Stimulated activated CD8-positive, alpha-beta memory T cell treated with anti-CD3 and anti-CD28 coated beads, Interleukin-7, amount 100 ng/mL, for 24 hours (primary cell): ENCODE data around the gene RHOC.
"Not testable (repeated sequence)": the region's sequence is repeated elsewhere in the genome, so short reads cannot be mapped to it uniquely, and the experiment has no call there.

ENCODE experiments used
- DNase-seq: peaks from one replicate; pipeline ENCODE4 v3.0.0-alpha.2; 2020; ENCODE audit warnings: low read depth

RHOC gene

GRCh38 chr1:112706505-112707220 lies at the start of gene RHOC:
Gene RHOC (minus strand): TSS chr1:112707127. CDS start chr1:112703799, 3,328 bp downstream.
- no peak for DNase-seq

DNA sequence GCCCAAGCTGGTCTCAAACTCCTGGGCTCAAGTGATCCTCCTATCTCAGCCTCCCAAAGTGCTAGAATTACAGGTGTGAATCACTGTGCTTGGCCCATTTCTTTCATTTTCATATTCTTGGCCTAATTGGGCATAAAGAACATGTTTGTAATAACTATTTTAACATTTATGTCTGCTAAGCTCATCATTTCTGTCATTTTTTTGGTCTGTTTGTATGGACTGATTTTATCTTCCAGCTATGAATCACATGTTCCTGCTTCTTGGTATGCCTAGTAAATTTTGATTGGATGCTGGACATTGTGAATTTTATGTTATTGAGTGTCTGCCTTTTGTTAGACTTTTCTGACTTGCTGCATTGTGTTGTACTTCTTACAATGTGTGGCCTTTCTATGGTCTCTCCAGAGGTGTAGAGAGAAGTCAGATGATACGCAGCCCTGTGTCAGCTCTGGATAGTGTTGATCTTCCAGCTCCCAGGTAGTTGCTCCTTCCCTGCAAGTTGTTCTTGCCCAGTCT lies 47.2 kb upstream of the RHOC start:
- DNase-seq = no peak

DNA sequence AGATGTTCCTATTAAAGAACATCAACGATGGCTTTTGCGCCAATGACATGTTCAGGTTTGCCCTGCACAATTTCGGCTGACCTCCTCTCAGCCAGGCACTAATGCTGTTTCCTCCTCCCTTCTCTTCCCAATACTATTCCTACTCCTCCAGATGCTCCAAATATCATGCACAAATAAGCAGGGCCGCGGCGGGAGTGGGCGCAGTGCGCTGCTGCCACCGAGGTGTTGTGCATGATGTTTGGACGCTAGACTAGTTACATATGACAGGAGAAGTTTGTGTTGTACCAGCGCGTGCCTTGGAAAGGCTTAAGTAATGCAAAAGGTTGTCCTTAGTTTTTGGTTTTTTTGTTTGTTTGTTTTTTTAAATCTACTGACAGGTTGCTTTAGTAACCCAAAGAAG lies 41.5 kb upstream of the RHOC start:
- no peak for DNase-seq

GRCh38 chr1:112744009-112744578 lies 37.2 kb upstream of the RHOC start:
- DNase-seq = no peak

DNA sequence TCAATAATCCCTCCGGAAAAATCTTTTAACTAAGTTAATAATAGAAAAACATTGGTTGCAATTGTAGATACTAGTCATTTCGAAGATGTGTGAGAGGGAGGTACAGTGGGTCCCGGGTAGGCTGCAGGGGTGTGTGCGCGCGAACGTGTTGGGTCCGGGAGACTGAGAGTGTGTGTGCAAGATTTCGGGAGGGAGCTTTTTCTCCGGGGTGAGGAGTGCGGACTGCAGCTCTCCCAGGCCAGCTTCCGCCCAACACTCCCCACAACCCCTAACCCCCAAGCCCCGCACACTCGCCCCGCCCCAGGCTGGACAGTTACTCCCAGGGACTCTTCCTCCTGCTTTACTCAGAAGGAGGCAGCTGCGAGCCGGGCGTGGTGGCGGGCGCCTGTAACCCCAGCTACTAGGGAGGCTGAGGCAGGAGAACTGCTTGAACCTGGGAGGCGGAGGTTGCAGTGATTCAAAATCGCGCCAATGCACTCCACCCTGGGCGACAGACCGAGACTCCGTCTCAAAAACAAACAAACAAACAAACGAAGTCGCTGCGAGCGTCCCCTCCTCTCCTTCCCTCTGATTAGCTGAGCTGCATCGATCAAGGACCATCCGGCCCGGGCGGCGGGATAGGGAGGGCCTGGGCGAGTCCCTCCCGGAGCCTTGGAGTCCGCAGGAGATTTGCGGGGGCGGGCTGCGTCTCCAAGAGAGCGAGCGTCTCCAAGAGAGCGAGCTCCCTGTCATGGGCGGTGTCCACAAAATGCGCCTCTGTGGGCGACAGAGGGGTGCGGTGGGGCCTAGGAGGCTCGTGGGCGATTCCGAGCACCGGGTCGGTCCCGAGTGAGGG lies 36.5 kb upstream of the RHOC start:
- no peak for DNase-seq

- DNase-seq = no peak
Observed at GRCh38 chr1:112737573-112737972, 30.6 kb upstream of the RHOC start.

DNA sequence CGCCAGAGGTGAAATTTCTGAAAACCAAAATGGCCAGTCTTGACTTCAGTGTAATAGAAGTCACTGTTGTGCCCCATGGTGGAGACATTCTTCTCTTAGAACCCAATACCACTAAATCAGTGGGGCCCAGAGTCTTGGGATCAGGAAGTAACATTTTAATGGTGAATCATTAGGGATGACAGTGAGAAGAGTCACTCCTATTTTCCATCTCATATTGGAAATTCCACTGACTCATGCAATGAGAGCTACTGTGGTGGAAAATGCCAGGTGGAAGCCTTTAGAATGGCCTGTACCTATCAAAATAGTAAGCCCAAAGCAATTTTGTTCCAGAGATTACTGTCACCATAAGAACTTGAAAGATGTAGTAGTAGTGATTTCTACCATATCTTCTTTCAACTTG lies 28.8 kb upstream of the RHOC start:
- no peak for DNase-seq

GRCh38 chr1:112731451-112731850 lies 24.5 kb upstream of the RHOC start:
- DNase-seq = no peak

DNA sequence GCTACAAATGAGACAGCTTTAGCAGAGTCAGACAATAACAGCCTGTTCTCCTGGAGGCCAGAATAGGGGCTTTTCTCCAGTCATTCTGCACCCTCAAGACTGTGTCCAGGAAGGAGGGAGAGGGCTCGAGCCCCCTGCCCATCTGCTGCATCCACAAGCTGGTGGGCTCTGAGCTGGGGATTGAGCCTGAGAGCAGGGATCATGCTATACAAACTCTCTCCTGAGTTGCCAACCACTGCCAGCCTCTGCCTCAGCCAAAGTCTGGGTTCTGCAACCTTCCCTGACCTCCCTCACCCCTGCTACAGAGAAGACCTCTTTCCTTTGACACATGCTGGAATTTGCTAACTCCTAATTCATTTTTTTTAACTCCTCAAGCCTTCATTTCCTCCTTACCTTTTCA lies 23.0 kb upstream of the RHOC start:
- DNase-seq = no peak

DNA sequence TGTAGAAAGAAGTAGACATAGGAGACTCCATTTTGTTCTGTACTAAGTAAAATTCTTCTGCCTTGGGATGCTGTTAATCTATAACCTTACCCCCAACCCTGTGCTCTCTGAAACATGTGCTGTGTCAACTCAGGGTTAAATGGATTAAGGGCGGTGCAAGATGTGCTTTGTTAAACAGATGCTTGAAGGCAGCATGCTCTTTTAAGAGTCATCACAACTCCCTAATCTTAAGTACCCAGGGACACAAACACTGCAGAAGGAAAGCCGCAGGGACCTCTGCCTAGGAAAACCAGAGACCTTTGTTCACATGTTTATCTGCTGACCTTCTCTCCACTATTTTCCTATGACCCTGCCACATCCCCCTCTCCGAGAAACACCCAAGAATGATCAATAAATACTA lies 22.1 kb upstream of the RHOC start:
- not testable (repeated sequence) for DNase-seq

GRCh38 chr1:112728306-112728971 lies 21.5 kb upstream of the RHOC start:
- not testable (repeated sequence) for DNase-seq

DNA sequence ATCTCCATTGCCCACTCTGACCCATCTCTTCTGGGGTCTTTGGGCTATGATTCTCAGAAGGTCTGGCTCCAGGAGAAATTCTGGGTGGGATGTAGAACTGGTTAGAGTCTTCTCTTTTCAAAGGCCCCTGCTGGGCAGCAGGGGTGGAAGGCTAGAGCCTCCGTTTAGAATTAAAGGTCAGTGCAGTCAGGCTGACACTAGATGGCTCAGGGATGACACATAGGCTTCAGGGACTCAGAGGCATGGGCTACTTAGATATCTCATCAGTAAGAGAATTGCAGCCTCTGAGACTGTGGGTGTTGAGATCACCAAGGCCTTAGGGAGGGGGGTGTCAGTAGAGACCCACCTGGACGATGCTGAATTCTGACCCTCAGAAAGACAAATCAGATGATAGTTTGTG lies 20.8 kb upstream of the RHOC start:
- no peak for DNase-seq

DNA sequence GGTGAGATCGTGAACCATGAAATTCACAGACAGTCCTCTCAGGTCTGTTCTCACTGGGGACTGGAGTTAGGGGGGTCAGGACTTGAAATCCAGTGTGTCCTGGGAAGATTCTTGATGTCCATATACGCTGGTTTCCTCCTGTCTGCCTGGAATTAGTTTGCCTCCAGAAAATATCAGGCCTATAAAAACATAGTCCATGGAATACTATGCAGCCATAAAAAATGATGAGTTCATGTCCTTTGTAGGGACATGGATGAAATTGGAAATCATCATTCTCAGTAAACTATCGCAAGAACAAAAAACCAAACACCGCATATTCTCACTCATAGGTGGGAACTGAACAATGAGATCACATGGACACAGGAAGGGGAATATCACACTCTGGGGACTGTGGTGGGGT lies 17.3 kb upstream of the RHOC start:
- not testable (repeated sequence) for DNase-seq

DNA sequence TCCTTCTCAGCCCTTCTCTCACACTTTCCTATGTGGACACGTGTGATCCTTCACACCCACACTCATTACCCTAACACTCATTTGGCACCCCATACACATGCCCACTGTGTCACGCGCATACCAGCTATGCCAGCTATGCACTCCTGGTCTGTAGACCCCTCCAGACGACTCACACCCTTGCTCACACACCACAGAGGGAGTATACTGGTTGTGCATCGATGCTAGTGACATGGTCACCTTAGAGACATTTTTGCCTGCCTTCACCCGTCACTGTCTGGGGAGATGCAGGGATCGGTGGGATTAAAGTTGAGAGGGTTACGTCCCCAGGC lies 16.5 kb upstream of the RHOC start:
- DNase-seq = no peak

GRCh38 chr1:112722601-112723510 lies 15.9 kb upstream of the RHOC start:
- no peak for DNase-seq

DNA sequence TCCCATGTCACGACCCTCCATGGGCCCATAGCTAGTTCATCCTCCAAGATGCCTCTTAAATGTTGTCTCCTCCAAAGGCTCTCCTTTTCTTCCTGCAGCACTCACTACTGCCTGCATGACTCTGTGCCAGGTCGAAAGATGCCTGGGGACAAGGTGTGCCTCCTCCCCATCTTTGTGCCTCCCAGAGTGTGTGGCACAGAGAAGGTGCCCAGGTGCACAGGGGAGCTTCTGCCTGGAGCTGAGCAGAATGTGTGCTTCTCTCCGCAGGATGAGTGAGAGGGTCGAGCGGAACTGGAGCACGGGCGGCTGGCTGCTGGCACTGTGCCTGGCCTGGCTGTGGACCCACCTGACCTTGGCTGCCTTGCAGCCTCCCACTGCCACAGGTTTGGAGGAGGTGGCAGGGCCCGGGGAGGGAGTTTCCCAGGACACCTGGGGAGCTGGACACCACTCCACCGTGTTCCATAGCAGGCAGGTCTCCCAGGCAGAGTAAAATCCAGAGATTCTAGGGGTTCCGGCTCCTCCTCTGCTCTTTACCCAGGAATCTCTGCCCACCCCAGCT lies 15.1 kb upstream of the RHOC start:
- DNase-seq = no peak

- not testable (repeated sequence) for DNase-seq
Observed at GRCh38 chr1:112721294-112721693, 14.4 kb upstream of the RHOC start.

DNA sequence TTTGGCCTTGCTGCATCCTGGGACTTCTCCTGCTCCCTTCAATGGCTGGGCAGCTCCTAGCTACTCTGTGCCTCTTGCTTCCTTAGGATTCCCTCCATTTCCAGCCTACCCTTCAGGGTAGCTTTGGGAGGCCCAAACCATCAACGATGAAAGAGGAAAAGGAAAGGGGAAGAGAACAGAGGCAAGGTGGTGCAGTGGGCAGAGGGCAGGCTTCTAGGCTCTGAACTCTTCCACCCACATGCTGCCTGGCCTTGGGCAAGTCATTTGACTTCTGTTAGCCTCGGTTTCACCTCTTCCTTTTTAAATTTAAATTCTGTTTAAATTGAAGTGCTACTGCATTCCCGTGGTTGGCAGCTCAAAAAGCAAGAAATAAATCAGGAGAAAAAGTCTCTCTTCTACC lies 13.9 kb upstream of the RHOC start:
- DNase-seq = no peak

- no peak for DNase-seq
Observed at GRCh38 chr1:112719706-112720105, 12.8 kb upstream of the RHOC start.

DNA sequence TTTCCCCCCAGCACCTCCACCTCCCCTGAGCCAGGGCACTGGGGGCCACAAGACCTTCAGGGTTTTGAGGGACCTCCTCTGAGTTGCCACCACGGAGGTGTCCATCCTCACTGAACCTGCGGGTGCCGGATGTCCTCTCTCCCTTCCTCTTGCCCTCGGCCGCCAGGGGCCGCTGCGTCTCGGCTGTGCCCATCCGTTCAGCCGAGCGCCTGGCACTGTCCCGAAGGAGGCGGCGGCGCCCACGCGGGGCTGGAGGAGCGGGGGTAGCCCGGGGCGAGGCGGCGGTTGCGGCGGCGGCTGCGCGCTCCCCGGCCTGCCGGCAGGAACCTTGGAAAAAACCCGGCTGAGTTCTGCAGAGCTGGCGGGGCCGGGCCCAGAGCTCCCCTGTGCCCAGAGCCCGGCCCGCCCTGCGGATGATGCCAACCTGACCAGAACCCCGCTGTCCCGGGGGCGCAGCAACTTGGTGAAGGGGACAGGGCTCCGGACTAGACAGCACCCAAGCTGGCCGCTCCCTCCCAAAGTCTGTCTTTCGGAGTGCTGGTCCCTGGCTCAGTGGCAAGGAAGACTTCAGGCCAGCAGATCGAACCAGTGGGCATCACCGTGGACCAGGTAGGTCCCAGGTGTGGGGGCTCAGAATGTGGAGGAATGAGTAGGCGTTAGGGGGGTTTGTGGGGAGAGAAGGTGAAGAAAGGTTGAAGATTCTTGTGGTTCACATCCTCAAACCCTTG lies 11.9 kb upstream of the RHOC start:
- DNase-seq = no peak
